CD4-positive, alpha-beta T cell treated with Interleukin-17A for 4 hours (primary cell): ENCODE results near the gene AGO4.
"Not testable (repeated sequence)": the region's sequence is repeated elsewhere in the genome, so short reads cannot be mapped to it uniquely, and the experiment has no call there.

Experiments
- DNase-seq: peaks from one replicate; pipeline ENCODE4 v3.0.0-alpha.2; 2020; ENCODE audit warnings: mixed read lengths

AGO4 gene

DNA sequence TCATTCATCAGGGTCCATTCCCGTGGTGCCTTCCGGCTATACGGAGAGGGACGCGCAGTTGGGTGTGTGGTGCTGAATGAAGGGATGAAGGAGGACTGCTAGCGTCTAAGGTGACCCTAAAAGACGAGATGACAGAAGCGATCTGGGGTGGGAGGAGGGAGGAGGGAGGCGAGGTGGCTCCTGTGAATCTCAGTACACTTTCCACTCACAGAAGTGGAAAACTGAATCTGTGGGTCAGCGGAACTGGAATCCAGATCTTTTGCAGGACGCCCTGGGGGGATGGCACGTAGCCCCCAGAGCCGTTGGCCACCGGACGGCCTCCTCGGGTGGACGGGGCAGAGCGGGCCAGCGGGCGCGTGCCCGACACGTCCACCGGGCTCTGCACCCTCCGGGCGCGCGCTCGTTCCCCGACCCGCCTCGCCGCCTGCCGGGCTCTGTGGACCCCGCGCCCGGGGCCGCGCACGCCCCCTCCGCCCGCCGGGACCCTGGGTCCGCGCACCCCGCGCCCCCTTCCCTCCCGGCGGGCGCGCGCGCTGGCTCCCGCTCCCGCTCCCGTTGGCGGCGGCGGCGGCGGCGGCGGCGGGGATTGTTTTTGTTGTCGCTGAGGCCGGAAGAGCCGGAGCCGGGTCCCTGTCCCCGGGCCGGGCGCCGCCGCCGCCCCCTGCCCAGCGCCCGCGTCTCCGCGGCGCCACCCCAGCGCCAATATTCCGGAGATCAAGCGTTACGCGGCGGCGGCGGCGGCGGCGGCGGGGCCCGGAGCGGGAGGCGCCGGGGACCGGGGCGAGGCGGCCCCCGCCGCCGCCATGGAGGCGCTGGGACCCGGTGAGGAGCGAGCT lies at the start of gene AGO4:
TSS of gene AGO4 (plus strand) at position 403 of the 836 bp plus-strand sequence. CDS start at position 804, 401 bp downstream.
- DNase-seq = peak; percentile 62

GRCh38 chr1:35762141-35762540 lies 45.7 kb upstream of the AGO4 start:
- no peak for DNase-seq

- no peak for DNase-seq
Measured at GRCh38 chr1:35763201-35763600, 44.6 kb upstream of the AGO4 start.

- DNase-seq = no peak
Measured at GRCh38 chr1:35764283-35764682, 43.5 kb upstream of the AGO4 start.

DNA sequence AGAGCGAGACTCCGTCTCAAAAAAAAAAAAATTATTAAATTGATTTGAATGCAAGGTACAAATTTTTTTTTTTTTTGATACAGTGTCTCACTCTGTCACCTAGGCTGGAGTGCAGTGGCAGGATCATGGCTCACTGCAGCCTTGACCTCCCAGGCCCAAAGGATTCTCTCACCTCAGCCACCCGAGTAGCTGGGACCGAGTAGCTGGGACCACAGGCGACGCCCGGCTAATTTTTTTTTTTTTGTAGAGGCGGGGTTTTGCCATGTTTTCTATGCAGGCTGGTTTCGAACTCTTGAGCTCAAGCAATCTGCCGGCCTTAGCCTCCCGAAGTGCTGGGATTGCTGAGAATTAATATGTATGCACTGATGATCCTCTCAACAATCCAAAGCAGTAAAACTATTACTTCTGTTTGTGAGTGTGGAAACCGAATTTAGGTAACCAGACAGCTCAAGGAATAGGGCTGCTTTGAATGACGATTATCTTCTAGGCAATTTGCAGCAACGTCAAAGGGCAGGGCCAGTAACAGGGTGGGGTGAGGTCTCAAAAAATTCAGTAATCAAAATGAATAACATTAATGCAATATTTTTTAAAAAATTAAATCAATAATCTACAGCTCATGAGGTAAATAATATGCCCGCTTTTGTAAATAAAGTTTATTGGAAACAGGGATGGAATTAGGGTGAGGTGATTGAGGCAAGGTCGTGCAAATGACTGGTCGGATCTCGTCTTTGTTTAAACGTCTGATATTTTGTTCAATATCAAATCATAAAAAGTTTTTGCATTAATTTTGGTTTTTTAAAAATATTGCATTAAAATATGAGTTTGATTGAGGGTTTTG lies 39.2 kb upstream of the AGO4 start:
- DNase-seq = no peak

DNA sequence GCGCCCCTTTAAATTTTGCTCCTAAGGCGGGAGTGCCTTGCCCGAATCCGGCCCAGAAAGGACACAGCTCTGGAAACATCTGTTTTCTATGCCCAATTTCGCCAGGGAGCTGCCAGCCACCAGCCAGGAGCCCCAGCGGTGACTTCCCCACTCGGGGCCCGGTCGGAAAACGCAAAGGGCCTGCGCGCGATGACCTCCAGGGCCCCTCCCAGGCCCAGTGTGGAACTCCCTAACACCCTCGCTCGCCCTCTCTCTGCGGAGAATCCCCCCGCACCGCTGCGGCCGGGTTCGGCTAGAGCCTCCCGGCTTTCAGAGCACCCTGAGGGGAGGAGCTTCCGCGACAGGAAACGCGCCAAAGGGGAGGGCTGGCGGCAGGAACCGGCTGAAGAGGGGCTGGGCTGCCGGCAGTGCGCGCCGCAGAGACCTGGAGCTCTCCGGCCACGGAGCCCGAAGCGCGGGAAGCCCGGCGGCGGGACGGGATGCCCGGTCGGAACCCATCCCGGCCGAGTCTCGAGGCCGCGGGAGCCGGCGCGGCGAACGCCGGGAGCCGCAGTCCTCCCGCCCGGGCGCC lies 38.5 kb upstream of the AGO4 start:
- peak; percentile 86 for DNase-seq

DNA sequence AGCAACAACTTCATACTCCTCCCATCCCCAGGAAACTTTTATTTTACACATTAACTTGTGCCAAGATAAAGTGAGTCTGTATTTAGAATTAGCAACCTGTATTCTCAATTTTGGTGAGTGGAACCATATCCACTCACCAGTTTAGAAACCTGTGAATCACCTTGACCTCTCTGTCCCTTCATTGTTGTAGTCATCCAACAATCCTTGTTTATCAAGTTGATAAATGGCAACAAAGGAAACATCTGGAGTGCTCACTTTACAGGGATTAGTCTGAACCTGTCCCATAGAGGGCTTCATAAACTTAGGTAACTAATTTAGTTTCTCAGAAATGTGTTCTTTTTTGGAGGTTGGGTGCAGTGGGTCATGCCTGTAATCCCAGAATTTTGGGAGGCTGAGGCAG lies 34.1 kb upstream of the AGO4 start:
- no peak for DNase-seq

GRCh38 chr1:35776172-35776571 lies 31.6 kb upstream of the AGO4 start:
- DNase-seq = not testable (repeated sequence)

- no peak for DNase-seq
Measured at GRCh38 chr1:35777109-35777508, 30.7 kb upstream of the AGO4 start.

GRCh38 chr1:35783055-35783583 lies 24.7 kb upstream of the AGO4 start:
- DNase-seq = no peak

GRCh38 chr1:35784364-35784763 lies 23.5 kb upstream of the AGO4 start:
- DNase-seq = not testable (repeated sequence)

- DNase-seq = no peak
Measured at GRCh38 chr1:35788139-35788538, 19.7 kb upstream of the AGO4 start.

GRCh38 chr1:35790670-35791069 lies 17.1 kb upstream of the AGO4 start:
- no peak for DNase-seq

- DNase-seq = no peak
Measured at GRCh38 chr1:35795295-35795694, 12.5 kb upstream of the AGO4 start.

DNA sequence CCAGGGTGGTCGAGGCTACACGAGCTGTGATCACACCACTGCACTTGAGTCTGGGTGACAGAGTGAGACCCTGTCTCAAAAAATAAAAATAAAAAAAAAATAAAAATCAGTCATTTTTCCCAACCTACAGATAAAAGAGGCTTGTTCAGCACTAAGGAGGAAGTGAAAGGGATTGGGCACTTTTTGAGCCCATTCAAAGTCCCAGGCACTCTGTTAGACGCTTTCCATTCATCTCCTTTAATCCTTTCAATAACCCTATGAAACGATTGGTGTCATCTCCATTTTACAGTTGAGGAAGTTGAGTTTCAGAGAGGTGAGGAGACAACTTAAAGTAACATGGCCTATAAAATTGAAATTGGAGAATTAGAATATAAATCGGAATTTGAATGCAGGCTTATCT lies 10.4 kb upstream of the AGO4 start:
- no peak for DNase-seq

DNA sequence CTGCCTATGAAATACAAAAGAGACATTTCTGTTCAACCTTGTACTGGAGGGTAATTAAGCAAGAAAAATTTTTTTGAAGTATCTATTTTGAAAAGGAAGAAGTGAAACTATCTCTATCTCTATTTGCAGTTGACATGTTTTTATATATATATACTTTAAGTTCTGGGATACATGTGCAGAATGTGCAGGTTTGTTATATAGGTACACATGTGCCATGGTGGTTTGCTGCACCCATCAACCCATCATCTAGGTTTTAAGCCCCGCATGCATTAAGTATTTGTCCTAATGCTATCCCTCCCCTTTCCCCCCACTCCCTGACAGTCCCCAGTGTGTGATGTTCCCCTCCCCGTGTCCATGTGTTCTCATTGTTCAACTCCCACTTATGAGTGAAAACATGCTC lies 9.8 kb upstream of the AGO4 start:
- not testable (repeated sequence) for DNase-seq

DNA sequence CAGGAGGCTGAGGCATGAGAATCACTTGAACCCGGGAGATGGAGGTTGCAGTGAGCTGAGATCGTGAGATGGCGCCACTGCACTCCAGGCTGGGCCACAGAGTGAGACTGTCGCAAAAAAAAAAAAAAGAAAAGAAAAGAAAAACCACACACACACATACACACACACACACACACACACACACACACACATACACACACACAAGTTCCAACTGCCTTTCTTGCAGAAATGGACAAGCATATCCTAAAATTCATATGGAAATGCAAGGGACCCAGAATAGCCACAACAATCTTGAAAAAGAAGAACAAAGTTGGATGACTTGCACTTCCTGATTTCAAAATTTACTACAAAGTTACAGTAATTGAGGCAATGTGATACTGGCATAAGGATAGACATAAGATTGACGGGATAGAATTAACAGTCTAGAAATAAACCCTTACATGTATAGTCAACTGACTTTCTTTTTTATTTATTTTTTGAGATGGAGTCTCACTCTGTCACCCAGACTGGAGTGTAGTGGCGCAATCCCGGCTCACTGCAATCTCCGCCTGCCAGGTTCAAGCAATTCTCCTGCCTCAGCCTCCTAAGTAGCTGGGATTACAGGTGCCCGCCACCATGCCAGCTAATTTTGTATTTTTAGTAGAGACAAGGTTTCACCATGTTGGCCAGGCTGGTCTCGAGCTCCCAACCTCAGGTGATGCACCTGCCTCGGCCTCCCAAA lies 7.5 kb upstream of the AGO4 start:
- not testable (repeated sequence) for DNase-seq

GRCh38 chr1:35808450-35809113 lies 766 bp downstream of the AGO4 start:
- peak; percentile 39 for DNase-seq

DNA sequence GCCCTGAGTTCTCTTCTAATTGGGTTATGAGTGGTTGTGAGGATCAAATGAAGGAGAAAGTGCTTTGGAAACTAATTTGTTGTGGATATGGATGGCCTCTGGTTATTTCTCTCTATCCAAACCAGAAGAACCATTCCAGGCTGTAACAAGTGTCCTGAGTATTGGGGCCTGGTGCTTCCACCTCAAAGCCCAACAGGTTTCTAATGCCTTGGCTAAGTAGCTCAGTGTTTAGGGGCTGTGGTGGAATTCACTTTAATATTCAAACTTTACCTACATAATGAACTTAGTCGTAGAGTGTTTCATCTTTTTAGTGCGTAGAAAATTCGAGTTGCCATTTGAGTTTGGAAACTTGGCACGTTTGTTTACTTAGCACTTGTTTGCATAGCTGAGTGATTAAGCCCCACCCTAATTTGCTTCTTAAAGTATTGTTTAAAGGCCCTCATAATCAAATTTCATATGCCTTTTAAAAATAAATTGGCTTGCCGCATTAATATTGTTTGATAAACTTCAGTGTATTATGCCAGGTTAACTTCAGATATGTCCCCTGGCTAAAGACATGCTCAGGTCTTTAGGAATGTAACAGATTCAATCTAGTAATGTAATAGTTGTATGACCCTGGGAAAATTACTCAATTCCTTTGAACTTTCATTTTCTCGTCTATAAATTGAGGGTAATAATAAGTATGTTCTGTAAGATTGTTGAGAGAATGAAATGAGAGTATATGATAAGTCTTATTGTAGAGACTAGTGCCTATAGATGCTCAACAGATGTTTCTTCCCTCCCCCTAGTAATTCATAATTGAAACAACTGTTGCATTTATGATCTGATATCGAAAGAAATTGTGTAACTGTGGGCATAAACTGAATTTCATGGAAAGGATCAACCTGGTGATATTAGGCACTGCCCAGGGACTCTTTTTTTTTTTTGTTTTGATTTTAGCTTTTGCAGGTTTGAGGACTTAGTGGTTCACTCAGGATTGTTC lies 1.6 kb downstream of the AGO4 start:
- DNase-seq = no peak

- DNase-seq = peak; percentile 8
Measured at GRCh38 chr1:35810096-35810881, 2.5 kb downstream of the AGO4 start.
